Measurements from ENCODE around the gene FTCD.

DNA sequence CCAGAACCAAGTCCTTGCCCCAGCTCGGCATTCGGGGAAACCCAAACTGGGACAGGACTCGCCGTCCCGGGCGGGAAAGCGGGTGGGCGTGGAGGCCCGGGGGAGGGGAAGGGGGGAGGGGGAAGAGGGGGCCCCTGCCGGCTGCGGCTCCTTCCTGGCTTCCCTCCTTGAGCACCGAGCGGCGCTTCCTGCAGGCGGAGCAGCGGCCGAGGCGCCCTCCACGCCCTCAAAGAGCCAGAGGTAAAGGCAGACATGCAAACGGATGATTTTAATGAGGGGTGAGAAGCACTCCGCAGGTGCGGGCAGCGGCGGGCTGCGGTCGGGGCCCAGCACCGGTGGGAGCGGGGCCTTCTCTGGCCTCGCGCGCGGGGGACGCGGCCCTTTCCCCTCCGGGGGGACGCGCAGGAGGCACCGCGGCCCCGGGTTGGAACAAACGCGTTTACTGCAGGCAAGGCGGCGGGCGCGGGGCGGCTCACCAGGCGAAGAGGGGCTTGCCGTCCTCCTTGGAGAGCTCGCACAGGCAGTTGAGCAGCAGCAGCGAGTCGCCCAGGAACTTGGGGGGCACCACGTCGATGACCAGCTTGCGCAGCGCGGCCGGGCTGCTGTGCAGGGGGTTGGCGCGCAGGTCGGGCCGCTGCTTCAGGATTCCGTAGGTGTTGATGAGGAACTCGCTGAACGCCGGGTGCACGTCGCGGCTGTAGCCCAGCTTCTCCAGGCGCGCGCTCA is 5.7 kb upstream of the FTCD start:
- TF ChIP-seq POLR2A (IDR thresholded peaks at IDR 0.05) (no peak), CTCF (IDR thresholded peaks at IDR 0.05) (no peak)
